Activated CD4-positive, alpha-beta T cell treated with anti-CD3 and anti-CD28 coated beads for 48 hours (primary cell): ENCODE measurements around the gene VSTM4.

Experiments
- DNase-seq: peaks from one replicate; pipeline ENCODE4 v3.0.0-alpha.2; 2020

Gene VSTM4

DNA sequence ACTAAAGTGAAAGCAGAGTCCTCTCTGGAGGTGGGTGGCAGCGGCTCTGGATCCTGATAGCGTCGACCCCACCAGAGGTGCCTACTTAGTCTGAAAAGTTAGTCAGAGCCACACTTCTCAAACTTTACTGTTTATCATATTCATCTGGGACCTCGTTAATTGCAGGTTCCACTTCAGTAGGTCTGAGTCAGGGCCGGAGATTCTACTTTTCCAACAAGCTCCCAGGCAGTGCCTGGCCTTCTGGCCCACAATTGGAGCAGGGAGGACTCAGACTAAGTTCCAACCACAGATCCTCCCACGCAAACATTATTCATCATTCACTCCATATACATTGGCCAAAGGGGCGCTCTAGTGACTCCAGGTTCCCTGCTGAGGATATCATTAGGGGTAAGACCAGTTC is 78.1 kb downstream of the VSTM4 start:
- DNase-seq: no peak

DNA sequence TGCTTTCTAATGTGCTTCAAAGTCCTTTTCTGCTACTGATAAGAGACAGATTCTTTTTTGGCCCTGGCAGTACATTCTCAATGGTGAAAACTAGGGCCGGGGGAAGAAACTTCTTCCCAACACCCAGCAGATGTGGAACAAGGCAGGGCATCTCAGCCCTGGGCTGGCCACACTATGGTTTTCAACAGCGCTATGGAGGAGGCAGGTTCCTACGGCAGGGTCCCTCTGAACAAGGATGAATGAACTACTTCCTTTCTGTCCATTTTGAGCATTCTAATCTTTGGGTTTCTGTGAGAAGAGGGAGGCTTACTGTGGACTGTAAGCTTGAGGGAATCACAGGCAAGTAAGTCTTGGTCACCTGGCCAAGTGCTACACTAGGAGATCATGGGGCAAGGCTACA is 78.7 kb downstream of the VSTM4 start:
- no peak for DNase-seq

DNA sequence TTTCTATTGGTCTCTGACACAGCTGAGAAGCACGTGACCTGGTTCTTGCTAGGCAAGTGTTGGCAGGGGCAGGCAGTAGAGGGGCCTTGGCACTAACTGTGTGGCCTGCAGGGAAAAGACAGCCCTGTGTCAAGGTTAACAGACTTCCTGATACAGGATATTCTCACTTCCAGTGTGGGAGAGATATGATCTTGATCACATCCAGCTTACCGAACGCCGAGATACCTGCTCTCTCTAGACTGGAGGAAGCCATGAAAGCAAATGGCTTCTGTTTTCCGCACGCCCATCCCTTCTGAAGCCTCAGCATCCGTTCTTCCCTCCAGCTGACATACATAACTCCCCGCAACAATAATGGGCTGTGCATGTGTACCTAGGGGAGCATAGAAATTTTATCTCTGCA is 79.4 kb downstream of the VSTM4 start:
- DNase-seq: no peak

DNA sequence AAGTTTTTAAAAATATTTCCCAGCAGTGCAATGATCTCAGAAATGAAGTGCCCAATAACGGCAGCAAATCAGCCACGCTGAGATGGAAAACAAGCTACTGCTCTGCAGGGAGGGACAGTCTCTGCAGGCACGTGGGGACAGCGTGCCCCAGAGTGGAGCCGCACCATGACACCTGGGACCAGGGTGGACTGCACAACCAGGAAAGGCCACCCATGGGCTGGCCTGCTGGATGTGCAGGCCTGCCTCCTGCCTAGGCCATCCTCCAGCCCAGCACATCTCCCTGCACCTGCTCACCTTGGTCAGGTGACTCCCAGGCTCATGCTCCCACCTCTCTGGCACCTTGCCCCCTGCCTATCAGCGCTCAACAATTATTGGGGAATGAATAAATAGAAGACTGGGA is 80.4 kb downstream of the VSTM4 start:
- DNase-seq: no peak

DNA sequence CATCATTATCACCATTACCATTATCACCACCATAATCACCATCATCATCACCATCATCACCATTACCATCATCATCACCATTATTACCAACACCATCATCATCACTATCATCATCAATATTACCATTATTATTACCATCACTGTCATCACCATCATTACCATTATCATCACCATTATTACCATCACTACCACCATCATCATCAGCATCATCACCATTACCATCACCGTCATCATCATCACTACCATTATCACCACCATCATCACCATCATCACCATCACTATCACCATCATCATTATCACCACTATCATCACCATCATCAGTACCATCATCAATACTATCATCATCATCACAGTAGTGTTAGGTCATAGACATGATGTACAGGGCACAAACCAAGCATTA is 81.4 kb downstream of the VSTM4 start:
- no peak for DNase-seq

DNA sequence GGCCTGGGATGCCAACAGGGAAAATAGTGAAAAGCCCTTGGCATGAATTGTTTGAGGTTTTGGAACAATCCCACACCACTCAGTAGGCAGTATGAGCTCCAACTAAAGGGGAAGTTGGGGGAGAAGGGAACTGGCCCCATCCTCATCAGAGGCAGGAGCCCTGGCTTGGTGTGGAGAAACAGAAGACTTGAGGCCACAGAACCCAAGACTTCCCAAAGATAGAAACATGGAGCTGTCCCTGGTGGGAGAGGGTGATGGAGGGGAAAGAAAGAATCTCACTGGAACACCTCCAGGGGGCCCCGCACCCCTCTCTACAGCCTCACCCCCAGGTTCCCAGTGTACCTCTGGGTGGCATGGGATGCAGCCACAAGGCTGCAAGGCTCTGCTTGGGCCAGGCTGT is 85.7 kb downstream of the VSTM4 start:
- DNase-seq: no peak

DNA sequence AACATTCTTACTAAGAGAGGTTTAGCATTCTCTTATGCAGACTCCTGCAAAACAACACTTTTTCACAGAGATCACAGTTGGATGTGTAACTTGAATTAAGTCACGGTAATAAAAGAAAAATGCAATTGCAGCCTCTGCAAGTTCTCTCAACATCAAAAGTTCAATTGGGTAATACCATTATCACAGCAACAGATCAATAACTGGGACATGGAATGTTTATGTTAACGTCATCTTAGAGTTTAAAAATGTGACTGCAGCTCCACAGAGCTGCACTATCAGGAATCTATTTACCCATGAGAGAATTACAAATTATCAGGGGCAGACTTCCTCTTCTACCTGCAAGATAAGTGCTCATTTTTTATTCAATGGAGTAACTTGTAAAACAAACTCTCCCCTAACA is 86.7 kb downstream of the VSTM4 start:
- no peak for DNase-seq

DNA sequence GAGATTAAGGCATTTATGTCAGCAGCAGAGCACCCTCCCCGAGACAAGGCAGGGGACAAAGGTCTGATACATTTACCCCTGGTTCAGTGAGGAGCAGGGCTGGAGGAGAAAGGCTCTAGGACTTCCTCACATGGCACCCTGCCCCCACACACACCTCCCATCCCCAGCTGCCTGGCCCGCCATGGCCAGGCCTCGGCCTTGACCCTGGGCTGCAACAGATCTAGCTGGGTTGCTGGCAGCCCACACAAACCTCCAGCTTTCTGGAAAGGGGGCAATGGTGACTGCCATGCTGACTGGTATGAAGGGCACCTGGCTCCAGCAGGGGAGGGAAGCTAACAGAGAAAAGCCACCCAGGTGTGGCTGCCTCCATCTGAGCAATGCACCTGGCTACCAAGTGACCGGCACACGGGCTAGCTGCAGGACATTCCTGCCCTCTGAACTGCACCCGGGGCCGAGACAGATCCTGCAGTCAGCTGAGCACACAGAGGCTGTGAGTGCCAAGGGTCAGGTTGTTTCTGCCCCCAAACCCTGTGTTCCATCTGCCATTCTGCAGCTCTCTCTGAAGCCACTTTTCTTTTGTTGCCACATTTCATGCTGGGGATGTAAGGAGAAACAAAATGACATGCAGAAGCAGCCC is 89.9 kb downstream of the VSTM4 start:
- no peak for DNase-seq

DNA sequence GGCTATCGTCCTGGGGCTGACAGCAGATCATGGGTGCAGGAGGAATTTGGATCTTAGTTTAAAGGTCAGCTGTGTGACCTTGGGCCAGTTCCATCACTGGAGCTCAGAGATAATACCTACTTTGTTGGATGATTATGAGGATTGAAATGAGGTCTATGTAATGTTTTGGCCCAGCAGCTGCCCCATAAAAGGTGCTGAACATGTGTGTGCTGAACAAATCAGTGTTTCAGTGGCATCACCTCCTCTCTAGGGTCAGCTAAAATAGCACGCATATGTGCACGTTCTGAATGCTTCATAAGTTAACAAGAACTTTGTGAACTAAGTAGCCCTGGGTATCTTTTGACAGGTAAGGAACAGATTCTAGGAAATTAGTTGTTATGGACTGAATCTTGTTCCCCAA is 90.8 kb downstream of the VSTM4 start:
- no peak for DNase-seq

DNA sequence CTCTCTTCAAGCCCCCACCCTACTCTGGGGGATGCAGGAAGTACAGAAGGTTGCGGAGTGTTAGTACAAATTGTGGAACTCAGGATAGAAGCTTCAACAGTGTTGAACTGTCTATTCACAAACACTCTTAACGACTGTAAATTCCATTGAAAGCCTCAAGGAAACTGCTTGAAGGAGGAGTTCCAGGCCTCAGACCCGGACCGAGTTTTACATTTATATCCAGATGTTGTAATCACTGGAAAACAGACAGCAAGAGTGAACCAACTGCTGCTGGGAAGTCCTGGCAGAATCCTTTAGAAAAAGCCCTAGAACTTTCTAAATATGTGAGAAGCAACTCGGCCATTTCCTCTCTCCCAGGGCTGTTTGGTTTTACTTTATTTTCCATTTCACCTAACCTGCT is 91.6 kb downstream of the VSTM4 start:
- DNase-seq: no peak

DNA sequence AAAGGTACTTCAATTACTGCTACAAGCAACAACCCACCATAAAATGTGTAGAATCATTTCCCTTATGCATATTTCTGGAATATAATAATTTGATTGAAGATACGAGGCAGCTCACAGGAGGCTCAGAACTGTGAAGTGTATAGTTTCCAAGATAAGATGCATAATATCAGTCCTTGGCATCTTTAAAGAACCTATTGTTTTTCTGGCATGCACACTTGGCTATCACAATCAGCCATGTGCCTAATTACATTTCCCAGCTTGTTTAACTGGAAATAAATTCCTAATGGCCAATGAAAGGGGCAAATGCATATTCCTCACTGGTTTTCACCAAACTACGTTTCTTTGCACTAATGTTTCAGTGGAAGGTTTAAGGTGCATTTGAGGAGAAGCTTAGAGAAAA is 92.3 kb downstream of the VSTM4 start:
- DNase-seq: no peak

DNA sequence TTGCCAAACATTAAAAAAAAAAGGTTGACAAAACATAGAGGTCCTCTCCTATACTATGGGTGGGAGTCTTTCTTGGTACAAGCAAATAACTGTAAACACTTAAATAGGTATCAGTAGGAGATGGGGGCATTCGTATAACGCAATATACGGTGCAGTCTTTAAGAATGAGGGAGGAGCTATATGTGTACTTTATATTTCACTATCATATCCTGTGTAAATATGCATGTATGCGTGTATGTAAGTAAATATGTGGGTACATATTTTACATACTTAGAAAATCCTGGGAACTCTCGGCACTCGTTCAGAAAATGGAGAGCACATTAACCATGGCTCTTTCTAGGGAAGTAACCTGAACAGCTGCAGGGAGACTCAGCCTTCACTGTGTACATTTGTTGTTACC is 93.6 kb downstream of the VSTM4 start:
- DNase-seq: no peak

DNA sequence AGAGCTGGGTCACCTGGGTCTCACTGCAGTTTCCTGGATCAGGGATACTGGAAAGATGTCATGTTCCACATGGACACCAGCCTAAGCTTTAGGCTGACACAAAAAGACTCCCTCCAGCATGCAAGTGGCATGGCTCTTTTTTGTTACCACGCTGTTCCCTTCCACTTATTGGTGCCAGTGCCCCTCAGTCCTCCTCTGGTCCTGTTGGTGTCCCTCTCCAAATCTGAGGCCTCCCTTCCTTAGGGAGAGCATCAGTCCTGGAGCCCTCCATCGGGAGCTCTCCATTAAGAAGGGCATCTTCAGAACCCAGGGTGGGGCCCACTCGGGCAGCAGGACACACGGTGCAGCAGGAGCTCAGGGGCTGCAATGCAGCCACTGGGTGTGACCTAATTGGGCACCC is 99.6 kb downstream of the VSTM4 start:
- no peak for DNase-seq

DNA sequence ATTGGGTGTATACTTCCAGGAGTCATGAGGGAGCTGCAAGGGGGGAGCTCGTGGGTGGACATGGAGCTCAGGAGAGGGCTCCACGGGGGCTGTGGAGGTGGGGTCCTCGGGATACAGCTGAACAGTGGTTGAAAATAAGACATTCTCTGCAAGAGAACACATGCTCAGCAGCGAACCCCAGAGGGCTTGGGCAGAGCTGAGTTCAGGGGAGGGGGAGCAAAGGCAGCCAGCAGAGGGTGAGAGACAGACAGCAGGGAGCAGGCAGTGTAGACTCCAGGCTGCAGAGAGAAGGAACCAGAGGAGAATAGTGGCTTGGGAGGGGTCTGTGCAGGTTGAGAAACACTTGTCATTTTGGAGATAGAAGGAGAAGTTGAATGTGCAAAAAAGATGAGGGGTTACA is 102.7 kb downstream of the VSTM4 start:
- DNase-seq: no peak

DNA sequence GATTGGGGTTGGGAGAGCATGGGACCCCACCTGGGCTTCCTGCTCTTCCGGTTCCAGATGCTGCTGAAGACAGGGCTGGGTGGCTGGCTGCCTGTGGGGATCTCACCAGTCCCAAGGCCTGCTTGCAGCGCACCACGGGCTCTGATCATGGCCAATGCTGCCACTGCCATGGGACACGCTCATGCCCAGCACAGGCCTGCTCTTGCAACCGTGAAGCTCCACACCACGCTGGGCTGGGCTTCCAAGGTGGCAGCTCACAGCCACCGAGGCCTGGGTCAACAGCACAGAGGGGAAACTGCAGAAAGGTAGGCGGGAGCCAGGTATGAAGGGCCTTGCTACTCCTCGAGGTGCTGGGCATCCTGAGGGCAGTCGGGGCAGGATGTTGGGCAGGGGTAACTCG is 103.6 kb downstream of the VSTM4 start:
- DNase-seq: no peak

DNA sequence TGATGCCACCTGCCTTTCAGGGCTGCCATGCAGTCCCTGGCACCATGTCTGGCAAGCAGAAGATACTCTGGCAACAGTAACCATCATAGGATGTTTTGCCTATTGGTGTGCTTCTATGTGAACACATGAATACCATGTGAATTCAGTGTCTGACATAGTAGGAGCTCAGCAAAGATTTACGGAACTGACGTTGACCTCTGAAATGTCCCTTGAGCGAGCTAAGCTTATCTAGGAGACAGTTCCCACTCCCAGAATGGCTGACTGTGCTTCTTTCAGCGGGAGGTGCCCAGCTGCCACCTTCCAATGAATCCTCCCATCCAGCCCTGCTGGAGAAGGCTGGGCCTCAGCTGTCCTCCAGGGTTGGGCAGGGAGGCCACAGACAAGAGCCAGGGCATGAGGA is 104.5 kb downstream of the VSTM4 start:
- no peak for DNase-seq

DNA sequence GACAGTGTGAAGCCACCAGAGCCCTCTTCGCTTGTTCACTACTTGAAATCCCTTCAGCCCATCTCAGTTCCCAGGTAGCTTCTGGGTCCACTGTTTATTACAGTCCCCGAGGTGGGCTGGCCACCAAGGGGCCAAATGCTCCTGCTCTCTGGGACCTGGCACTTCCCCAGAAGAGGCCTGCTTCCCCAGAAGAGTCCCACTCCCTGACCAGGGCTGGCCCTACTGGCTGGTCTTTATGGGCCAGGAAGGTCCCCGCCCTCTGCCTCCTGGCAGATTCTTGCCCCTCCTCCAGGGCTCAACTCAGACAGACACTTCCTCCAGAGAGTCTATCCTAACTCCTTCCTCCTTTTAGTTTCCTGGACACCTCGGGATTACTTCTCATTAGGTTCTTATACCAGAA is 105.0 kb downstream of the VSTM4 start:
- DNase-seq: no peak

DNA sequence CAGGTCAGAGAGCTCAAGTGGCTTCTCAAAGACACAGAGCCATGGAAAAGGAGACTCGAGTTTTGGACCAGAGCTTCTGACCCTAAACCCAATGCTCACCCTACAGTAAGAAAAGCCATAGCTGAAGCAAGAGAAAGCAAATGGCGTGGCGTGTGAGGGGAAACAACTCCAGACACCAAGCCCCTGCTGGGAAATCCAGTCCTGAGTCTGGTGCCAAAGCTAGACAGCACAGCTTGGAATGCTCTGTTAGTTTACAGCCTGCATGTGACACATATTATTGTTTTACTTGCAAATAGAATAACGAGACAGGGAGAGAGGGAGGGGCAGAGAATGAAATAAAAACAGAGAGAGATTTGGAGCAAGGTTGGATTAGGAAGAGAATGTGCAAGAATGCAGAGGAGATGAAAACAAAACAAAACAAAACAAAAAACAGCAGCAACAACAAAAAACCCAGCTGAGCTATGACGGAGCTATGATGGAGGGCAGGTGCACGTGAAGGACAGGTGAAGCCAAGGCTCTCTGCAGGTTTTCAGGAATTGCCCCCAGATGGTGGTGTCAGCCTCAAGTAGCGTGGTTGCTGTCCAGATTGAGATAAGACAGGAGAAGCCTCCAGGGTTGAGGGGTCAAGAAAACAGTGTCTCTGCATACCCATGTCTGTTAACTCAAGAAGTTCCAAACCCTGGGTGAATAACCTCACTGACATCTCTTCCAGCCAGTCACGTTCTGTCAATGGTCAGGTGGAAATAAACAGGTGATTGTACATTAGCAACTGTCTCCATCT is 105.9 kb downstream of the VSTM4 start:
- no peak for DNase-seq

DNA sequence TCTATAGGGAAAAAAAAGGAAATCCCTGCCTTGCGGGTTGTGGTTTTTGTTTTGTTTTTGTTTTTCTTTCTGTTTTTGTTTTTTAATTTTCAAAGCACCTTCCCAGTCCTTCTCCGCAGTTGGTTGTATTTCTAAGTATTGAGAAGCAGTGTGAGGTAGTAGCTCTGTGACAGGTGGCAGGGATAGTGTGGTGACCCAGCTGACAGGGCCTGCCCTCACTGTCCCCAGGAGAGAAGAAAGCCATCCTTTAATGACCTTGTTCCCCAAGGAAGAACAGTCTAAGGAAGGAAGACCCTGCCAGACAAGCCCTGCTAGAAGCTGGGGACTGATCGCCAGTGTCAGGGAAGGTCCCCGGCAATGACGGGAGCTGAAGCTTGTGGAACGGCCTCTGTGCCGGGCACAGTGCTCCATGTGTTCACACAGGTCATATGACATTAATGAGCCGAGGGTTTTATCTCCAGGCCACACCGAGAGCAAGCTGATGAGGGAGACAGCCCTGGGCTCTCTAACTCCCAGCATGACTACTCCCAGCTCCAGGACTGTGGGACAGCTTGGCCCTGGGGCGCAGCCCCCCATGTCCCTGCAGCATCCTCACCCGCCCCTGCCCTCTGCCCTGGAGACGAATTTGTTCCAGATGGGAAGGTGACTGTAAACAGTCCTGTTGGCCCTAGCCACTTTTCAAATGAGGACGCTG is 106.7 kb downstream of the VSTM4 start:
- DNase-seq: no peak

DNA sequence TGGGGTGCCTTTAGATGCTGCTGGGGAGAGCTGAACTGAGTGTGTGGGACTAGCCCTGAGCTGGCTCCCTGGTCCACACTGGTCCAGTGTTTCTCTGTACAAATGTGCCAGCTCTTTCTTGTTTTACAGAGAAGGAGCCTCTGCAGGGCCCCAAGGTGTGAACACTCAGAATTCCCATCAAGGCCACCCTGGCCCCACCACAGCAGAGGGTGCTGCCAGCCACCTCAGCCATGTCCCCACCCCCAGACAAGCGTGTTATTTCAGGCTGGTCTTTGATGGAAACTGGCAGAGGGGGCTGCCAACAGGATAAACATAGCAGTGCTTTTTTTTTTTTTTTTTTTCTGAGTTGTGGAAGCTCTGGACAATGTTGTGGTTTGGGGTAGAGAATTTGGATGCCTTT is 107.2 kb downstream of the VSTM4 start:
- DNase-seq: no peak

DNA sequence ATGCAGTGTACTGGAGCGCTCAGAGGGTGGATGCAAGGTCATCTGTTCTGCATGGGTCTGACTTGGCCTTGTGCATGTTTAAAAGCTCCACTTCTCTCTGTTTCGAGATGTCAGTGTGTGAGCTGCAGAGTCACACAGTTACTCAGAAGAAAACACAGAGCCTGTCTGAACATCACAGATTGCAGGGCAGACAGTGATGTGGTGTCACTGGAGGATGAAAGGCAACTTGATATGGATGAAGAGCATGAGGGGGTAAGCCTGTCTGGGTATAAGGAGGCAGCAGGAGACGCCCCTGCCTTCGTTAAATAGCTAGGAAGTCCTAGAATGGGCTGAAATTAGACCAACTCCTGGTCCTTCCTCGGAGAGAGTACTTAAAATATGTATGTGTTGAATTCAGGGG is 108.2 kb downstream of the VSTM4 start:
- no peak for DNase-seq

DNA sequence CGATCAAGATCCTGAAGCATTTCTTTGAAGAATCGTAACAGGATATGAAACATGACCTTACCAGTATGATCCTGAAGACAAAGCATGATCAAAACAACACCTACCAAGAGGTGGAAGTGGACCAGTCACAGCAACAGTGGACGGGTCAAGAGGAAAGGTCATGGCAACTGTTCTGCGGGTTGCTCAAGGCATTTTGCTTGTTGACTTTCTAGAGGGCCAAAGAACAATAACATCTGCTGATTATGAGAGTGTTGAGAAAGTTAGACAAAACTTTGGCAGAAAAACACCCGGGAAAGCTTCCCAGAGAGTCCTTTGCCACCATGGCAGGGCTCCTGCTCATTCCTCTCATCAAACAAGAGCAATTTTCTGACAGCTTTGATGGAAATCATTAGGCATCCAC is 110.1 kb downstream of the VSTM4 start:
- DNase-seq: no peak

DNA sequence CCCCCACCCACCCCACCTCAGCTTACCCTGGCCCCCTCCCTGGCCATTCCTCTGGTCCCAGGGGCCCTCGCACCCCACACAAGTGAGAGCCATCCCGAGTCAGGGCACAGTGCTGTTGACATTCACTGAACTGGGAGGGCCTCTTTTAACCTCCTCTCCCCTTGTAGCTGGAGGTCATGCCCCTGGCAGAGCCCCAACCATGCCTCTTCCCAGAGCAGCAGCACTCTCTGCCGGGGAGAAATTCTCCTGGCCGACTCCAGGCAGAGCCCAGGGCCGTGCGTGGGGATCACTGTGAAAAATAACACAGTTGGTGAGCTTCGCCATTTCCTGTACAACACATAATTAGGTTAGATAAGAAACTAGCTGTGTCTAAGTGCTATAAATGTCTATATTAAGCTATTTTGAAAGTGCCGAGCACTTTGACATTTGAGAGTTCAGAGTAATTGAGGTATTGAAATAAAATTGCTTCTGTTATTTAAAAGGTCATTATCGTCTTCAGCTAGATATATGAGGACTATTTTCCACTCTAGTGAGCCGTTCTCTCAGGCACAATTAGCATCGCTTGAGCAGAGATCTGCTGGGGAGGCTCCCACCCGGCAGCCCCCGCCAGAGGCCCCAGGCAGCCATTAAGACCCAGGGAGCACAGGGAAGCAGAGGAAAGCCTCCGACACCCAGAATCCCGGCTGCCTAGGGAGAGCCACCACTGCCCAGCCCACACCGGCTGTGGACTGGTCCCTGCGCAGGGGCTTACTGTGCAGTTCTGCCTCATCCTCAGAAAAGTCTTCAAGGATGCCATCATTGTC is 113.3 kb downstream of the VSTM4 start:
- no peak for DNase-seq

DNA sequence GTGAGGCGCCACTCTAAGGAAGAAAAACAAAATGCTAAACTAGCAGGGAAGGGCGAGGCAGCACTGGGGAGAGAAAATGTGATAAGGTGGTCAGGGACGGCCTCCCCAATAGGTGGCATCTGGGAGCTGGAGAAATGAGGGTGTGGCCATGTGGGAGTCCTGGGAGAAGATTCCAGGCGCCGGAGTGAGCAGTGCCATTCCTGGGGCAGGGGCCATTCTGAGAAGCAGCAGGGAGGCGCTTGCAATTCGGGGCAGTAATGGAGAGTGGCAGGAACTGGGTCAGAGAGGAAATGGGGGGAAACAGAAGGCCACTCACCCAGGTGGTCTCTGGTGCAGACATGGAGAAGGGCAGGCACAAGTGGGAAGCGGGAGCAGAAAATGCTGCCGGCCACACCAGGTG is 113.9 kb downstream of the VSTM4 start:
- no peak for DNase-seq
